ENCODE results near the gene ITSN2. TPM values are rescaled to one million over a fixed set of nuclear protein-coding genes. Genes with fewer than 3 reads are reported as not detected.

The ITSN2 gene
- total and polyA plus RNA-seq, 8 donors, result 28.7 to 85.6 (median 38.7) TPM

GRCh38 chr2:24211408-24211807, 148.9 kb downstream of the ITSN2 start:
- Histone ChIP-seq H3K4me3 (no peak overlapping the region), H3K36me3 (peaks cover 0 to 100% of the 10 kb centered on the region in 2 donors), H3K27ac (no peak overlapping the region), H3K9me3 (no peaks in the 10 kb centered on the region), H3K27me3 (no peaks in the 10 kb centered on the region), H3K4me1 (no peaks in the 10 kb centered on the region)
- DNase-seq (no peak), ATAC-seq (no peak)
- TF ChIP-seq, protein P1, sequence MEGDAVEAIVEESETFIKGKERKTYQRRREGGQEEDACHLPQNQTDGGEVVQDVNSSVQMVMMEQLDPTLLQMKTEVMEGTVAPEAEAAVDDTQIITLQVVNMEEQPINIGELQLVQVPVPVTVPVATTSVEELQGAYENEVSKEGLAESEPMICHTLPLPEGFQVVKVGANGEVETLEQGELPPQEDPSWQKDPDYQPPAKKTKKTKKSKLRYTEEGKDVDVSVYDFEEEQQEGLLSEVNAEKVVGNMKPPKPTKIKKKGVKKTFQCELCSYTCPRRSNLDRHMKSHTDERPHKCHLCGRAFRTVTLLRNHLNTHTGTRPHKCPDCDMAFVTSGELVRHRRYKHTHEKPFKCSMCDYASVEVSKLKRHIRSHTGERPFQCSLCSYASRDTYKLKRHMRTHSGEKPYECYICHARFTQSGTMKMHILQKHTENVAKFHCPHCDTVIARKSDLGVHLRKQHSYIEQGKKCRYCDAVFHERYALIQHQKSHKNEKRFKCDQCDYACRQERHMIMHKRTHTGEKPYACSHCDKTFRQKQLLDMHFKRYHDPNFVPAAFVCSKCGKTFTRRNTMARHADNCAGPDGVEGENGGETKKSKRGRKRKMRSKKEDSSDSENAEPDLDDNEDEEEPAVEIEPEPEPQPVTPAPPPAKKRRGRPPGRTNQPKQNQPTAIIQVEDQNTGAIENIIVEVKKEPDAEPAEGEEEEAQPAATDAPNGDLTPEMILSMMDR (IDR thresholded peaks at IDR 0.05), result no peak
- intact Hi-C loops (cut with DNase I), result no loop called here

DNA sequence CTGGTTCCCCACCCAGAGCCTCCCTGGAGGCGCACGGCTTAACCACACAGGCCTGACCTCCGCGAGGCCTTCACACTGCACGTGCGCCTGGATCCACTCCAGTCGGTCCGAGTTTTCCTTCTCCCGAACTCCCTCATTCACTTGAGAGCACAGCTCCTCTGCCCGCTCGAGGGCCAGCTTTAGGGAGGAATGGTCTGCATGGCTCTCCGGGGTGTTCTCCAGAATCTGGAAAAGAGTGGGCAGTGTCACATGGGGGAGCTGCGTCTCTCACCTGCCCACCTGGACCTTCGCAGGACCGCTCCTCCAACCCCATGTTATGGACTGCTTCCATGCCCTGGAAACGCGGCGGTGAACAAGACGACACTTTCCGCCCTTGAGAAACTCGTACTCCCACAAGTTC, 149.6 kb downstream of the ITSN2 start:
- ATAC-seq, result no peak
- Histone ChIP-seq H3K4me3 (no peak overlapping the region), H3K27ac (no peak overlapping the region), H3K36me3 (peaks cover 0 to 100% of the 10 kb centered on the region in 2 donors), H3K9me3 (no peaks in the 10 kb centered on the region), H3K4me1 (no peaks in the 10 kb centered on the region), H3K27me3 (no peaks in the 10 kb centered on the region)
- intact Hi-C loops (cut with DNase I), result no loop called here
- TF ChIP-seq, protein P1 (IDR thresholded peaks at IDR 0.05), result no peak
- no peak for DNase-seq

DNA sequence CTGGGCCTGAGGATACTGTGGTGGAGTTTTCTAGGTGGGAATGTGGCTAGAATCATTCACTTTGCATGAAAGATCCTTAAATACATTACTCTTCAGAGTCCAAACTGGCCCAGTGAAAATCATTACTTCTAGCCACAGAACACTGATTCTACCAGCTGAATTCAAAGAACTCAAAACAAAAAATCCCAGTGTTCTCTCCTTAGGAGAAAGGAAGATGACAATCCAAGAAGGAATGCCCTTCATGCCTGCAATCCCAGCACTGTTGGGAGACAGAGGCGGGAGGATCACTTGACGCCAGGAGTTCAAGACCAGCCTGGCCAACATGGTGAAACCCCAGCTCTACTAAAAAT, 150.3 kb downstream of the ITSN2 start:
- Histone ChIP-seq H3K4me1 (no peaks in the 10 kb centered on the region), H3K9me3 (no peaks in the 10 kb centered on the region), H3K36me3 (peaks cover 0 to 100% of the 10 kb centered on the region in 2 donors), H3K27me3 (no peaks in the 10 kb centered on the region), H3K27ac (no peak overlapping the region), H3K4me3 (no peak overlapping the region)
- intact Hi-C loops (cut with DNase I), result no loop called here
- TF ChIP-seq, protein P1 (IDR thresholded peaks at IDR 0.05), result no peak
- DNase-seq, result no peak
- ATAC-seq, result no peak

DNA sequence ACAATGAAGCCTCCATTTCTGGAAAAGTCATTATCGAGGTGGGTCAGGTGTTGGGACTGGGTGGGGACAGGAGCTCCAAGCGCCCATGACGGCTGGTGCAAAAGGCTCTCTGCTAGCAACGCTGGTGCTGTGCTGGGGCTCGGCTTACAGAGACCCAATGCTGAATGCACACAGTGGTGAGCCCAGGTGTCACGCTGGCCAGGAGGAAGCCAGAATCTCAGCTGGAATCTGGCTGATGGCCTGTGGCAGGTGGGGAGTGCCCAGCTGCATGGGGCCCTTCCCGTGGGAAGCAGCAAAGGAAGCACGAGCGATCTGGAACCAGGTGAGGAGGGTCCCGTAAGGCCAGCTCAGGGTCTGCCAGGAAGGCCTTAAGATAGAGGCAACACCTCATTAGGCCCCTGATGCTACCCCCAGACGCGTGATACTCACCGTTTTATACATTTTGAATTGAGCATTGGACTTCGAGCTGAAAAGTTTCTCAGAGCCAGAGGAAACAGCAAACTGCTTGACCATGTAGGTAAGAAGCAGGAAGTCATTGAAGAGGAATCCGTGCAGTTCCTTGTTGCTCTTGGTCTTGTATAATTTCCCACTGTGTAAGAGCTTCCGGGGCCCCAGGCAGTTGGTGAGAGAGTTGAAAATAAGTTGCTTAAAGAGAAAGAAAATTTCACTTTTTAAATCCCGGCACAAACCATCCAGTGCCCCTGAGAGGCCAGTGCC, 150.8 kb downstream of the ITSN2 start:
- H3K4me3 ChIP-seq, result no peak overlapping the region
- H3K36me3 ChIP-seq, result peaks cover 0 to 100% of the 10 kb centered on the region in 2 donors
- H3K4me1 ChIP-seq, result no peaks in the 10 kb centered on the region
- TF ChIP-seq, protein P1 (IDR thresholded peaks at IDR 0.05), result no peak
- H3K27me3 ChIP-seq, result no peaks in the 10 kb centered on the region
- H3K9me3 ChIP-seq, result no peaks in the 10 kb centered on the region
- DNase-seq (no peak), ATAC-seq (no peak)
- H3K27ac ChIP-seq, result no peak overlapping the region
- intact Hi-C loops (cut with DNase I), result no loop called here

DNA sequence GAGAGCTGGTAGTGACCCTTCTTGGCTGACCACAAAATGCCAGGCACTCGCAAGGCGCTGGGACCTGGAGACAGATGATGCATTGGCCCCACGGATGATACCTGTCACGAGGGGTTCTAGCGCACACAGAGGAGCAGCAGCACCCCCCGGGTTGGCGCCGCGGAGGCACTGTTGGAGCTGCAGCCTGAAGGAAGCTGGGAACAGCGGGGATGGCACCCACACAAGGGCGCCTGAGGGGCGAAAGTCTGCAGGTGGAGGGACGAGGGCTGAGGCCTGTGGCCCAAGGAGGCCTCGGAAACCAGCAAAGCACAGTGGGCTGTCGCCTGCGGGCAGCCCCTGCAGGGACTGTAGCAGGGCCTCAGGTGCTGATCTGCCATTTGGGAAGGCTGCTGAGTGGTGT, 151.8 kb downstream of the ITSN2 start:
- H3K9me3 ChIP-seq, result no peaks in the 10 kb centered on the region
- no peak for DNase-seq
- H3K4me1 ChIP-seq, result no peaks in the 10 kb centered on the region
- H3K27me3 ChIP-seq, result no peaks in the 10 kb centered on the region
- peaks cover 0 to 100% of the 10 kb centered on the region in 2 donors for H3K36me3 ChIP-seq
- intact Hi-C loops (cut with DNase I), result no loop called here
- ATAC-seq, result no peak
- no peak overlapping the region for H3K27ac ChIP-seq
- H3K4me3 ChIP-seq, result no peak overlapping the region
- TF ChIP-seq, protein P1 (IDR thresholded peaks at IDR 0.05), result no peak
